ENCODE data around the gene MS4A6A. TPM values are rescaled to one million over a fixed set of nuclear protein-coding genes. Genes with fewer than 3 reads are reported as not detected.

MS4A6A gene
- total and polyA plus RNA-seq, 9 of the 15 experiments (the other 6 are each of a cell fraction or from before 2014, with no cell fraction given): 0.57 to 9.5 (median 4.2) TPM

GRCh38 chr11:60197442-60197841 is 14.6 kb upstream of the MS4A6A start:
- H3K36me3 ChIP-seq (ENCODE audit: control insufficient read depth, insufficient read depth, low read length): no peaks in the 10 kb centered on the region; the same call in 2 of the 3 replicates
- H3K4me2 ChIP-seq (ENCODE audit: insufficient read depth, low read length): no peak overlapping the region
- no peak overlapping the region for H3K4me3 ChIP-seq
- H3K79me2 ChIP-seq (ENCODE audit: control insufficient read depth, insufficient read depth, low read length): no peaks in the 10 kb centered on the region
- H3K9me1 ChIP-seq (ENCODE audit: control insufficient read depth, insufficient read depth, low read length): no peaks in the 10 kb centered on the region
- H4K20me1 ChIP-seq (replicated peaks; ENCODE audit: control insufficient read depth, insufficient read depth, low read length): no peaks in the 10 kb centered on the region
- ATAC-seq (no peak), FAIRE-seq (no peak), DNase-seq (ENCODE audit: extremely low read depth in 1 of 4, low spot score in 3 of 4) (no peak)
- peaks cover 3 to 27% of the 10 kb centered on the region in 2 experiments; a peak in 3 of 5 replicates for H3K4me1 ChIP-seq (replicated peaks in 1 of 2; ENCODE audit: control insufficient read depth in 2 of 2, insufficient read depth in 2 of 2, low read length in 2 of 2)
- peak overlapping the region; percentile 48 for H2AFZ ChIP-seq (ENCODE audit: low read depth, low read length)
- intact Hi-C loops (cut with micrococcal nuclease) (loop anchor here (5.0 to 10.0 kb wide), 2 partner anchors 40 to 133 kb away; no protein-coding TSS in a partner anchor), in situ Hi-C loops (cut with MboI) (no loop called here)
- CTCF ChIA-PET (ENCODE audit: low intra/inter-chr PET ratio): no interaction called here
- BruUV-seq (replicated peaks): no TSS peak
- H3K9ac ChIP-seq (ENCODE audit: insufficient read depth in 1 of 2, low read depth in 2 of 2, low read length in 2 of 2): no peak overlapping the region
- WGBS (ENCODE audit: insufficient coverage, low coverage, missing lambda C conversion rate): 83% methylated on average over 1 of the region's 1 CpG
- TF ChIP-seq CTBP1 (IDR thresholded peaks at IDR 0.05; ENCODE audit: borderline replicate concordance) (no peak), DACH1 (IDR thresholded peaks at IDR 0.05; ENCODE audit: partially characterized antibody) (peak; percentile 99), MCM7 (IDR thresholded peaks at IDR 0.05) (peak in 1 of 2 experiments; percentile 88; a peak in 2 of 4 replicates), ZMIZ1 (IDR thresholded peaks at IDR 0.05; ENCODE audit: low read depth in 2 of 2, low read length in 2 of 2) (no peak), NCOA1 (IDR thresholded peaks at IDR 0.05; ENCODE audit: low read depth) (no peak), PKNOX1 (IDR thresholded peaks at IDR 0.05) (no peak), ZBTB49 (CRISPR knock-in tag; IDR thresholded peaks at IDR 0.05; ENCODE audit: borderline replicate concordance) (0 out of 2 replicates have a peak, but pooled peaks have one; percentile 64)
- TF ChIP-seq, protein P1, sequence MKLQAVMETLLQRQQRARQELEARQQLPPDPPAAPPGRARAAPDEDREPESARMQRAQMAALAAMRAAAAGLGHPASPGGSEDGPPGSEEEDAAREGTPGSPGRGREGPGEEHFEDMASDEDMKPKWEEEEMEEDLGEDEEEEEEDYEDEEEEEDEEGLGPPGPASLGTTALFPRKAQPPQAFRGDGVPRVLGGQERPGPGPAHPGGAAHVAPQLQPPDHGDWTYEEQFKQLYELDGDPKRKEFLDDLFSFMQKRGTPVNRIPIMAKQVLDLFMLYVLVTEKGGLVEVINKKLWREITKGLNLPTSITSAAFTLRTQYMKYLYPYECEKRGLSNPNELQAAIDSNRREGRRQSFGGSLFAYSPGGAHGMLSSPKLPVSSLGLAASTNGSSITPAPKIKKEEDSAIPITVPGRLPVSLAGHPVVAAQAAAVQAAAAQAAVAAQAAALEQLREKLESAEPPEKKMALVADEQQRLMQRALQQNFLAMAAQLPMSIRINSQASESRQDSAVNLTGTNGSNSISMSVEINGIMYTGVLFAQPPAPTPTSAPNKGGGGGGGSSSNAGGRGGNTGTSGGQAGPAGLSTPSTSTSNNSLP (IDR thresholded peaks at IDR 0.05; ENCODE audit: borderline replicate concordance, low read depth, low read length): no peak
- peaks cover 13% of the 10 kb centered on the region for H3K9me3 ChIP-seq (replicated peaks; ENCODE audit: control insufficient read depth, insufficient read depth, low read depth, low read length)
- H3K27ac ChIP-seq (ENCODE audit: extremely low read depth, low read depth, low read length): no peak overlapping the region
- no peaks in the 10 kb centered on the region for H3K27me3 ChIP-seq (ENCODE audit: control insufficient read depth in 2 of 2, insufficient read depth in 2 of 2, low read length in 2 of 2)
- POLR2A ChIA-PET: interaction anchor here (0.6 kb wide), 1 partner anchor 303 kb away, joined by 3 read pairs; no protein-coding TSS in a partner anchor

Data from K562 (cell line).